Glutamatergic neuron (in vitro differentiated cells): ENCODE measurements around the gene MDM4. TPM values are rescaled to one million over a fixed set of nuclear protein-coding genes. Genes with fewer than 3 reads are reported as not detected.

Source experiments
- DNase-seq: peaks from one replicate; pipeline ENCODE4 v3.0.0; 2022
- H3K27ac Mint-ChIP-seq: one replicate; pipeline ENCODE4 v1.8.0; 2020; ENCODE audit warnings: mild to moderate bottlenecking, mixed read lengths, inconsistent platforms; ENCODE audit not compliant: unreplicated experiment
- H3K27me3 Mint-ChIP-seq: one replicate; pipeline ENCODE4 v1.8.0; 2020; ENCODE audit warnings: mild to moderate bottlenecking, moderate library complexity, mixed read lengths, inconsistent platforms; ENCODE audit not compliant: unreplicated experiment
- H3K36me3 Mint-ChIP-seq: one replicate; pipeline ENCODE4 v1.8.0; 2020; ENCODE audit warnings: mild to moderate bottlenecking, mixed read lengths, inconsistent platforms; ENCODE audit not compliant: unreplicated experiment
- H3K4me1 Mint-ChIP-seq: one replicate; pipeline ENCODE4 v1.8.0; 2020; ENCODE audit warnings: mild to moderate bottlenecking, low read depth, mixed read lengths, inconsistent platforms; ENCODE audit not compliant: unreplicated experiment
- H3K4me3 Mint-ChIP-seq: one replicate; pipeline ENCODE4 v1.8.0; 2020; ENCODE audit warnings: mild to moderate bottlenecking, mixed read lengths, inconsistent platforms; ENCODE audit not compliant: unreplicated experiment
- H3K9me3 Mint-ChIP-seq: one replicate; pipeline ENCODE4 v1.8.0; 2020; ENCODE audit warnings: mild to moderate bottlenecking, moderate library complexity, mixed read lengths, inconsistent platforms; ENCODE audit not compliant: unreplicated experiment
- CTCF ChIP-seq: fragments of 200-600 bp; sonication (generic); IDR thresholded peaks from one replicate; pipeline ENCODE4 v1.5.0; 2021; ENCODE audit not compliant: partially characterized antibody, unreplicated experiment
- total RNA-seq: library from RNA; stranded (reverse); fragmentation: NEBNext Ultra II Directional; extraction: Animal tissue kit (Norgen Biotek cat#: 25700); gene quantifications from one replicate; pipeline ENCODE4 v1.2.1, GENCODE V29; 2021; ENCODE audit not compliant: unreplicated experiment

MDM4 gene
- total RNA-seq, 1 donor from 2014 or later = 93.9 TPM

DNA sequence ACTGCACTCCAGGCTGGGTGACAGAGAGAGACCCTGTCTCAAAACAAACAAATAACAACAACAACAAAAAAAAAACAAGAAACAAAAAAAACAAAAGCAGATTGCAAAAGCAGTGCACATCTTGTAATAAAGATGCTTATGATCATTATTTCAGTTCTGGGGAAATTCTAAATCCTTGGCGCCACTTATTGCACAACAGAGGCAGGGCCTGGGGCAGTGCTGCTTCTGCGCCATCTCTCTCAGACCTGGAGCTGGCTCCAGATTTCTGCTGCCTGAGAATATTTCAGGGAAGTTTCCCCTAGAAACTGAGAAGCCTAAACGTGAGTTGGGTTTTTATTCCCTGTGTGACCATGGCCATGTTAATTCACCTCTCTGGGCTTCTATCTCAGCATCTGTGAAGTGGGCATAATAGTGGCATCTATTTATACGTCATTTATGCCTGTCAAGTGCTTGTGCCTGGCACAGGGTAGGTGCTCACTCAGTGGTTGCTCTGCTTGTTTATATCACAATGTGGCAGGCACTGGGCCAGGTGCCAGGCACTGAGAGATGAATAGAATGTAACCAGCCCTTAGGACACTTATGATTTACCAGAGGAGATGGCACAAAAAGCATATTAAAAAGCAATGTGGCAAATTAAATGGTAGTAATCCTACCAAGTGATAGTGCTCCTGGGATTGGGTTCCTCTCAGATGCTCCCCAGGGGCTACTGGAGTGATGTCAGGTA is 67.9 kb downstream of the MDM4 start:
- Mint-ChIP-seq H3K9me3 (peaks cover 4% of the 10 kb centered on the region), H3K27ac (no peak overlapping the region), H3K4me1 (peaks cover 19% of the 10 kb centered on the region), H3K36me3 (no peaks in the 10 kb centered on the region), H3K4me3 (no peak overlapping the region), H3K27me3 (no peaks in the 10 kb centered on the region)
- TF ChIP-seq CTCF = no peak
- no peak for DNase-seq

DNA sequence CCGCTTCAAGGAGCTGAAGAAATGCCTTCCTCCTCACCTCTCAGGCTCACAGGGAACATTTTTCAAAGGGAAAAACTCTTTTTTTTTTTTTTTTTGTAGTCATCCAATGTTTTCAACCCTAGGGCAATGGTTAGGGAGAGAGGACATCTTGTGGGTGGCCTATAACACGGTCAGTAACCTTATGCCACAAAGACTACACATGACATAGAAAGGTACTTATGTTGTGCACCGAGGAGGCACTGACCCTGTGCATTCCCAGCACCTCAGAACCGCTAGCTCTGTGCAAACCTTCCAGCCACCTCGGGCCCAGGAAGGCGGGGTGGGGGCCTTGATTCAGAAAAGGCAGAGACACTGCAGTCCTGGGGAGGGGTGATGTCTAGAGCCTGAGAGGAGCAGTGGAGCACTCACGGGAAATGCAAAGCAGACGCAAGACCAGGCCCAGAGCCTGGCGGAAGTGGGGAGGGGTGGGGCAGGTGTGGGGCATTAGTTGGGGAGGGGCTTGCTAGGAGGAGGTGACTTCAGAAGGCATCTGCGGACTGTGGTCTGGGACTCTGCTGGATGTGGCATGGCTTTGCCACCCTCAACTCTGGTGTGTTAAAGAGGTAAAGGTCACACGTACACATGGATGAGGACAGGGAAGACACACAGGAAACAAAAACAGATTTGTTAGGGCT is 68.6 kb downstream of the MDM4 start:
- H3K4me1 Mint-ChIP-seq = peaks cover 15% of the 10 kb centered on the region
- no peaks in the 10 kb centered on the region for H3K27me3 Mint-ChIP-seq
- no peak for DNase-seq
- peaks cover 4% of the 10 kb centered on the region for H3K9me3 Mint-ChIP-seq
- H3K27ac Mint-ChIP-seq = no peak overlapping the region
- no peaks in the 10 kb centered on the region for H3K36me3 Mint-ChIP-seq
- H3K4me3 Mint-ChIP-seq = no peak overlapping the region
- no peak for TF ChIP-seq CTCF

DNA sequence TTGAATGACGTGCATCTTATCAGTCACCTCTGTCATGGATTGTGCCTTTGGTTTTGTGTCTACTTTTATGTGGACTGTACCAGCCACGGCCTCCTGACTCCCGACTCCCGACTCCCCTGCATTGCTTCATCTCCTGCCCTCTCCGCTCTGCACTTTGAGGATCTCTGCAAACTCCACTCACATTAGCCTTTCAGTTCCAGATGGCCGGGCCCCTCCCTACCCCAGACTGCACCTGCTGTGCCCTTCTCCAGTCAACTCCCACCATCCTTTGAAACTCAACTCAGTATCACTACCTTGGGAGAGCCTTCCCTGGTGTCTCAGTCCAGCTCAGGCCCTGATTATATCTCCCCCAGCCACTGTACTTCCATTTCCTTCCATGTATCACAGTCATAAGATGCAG is 71.4 kb downstream of the MDM4 start:
- peaks cover 21% of the 10 kb centered on the region for H3K4me1 Mint-ChIP-seq
- no peaks in the 10 kb centered on the region for H3K27me3 Mint-ChIP-seq
- no peaks in the 10 kb centered on the region for H3K36me3 Mint-ChIP-seq
- H3K4me3 Mint-ChIP-seq = no peak overlapping the region
- TF ChIP-seq CTCF = no peak
- peaks cover 4% of the 10 kb centered on the region for H3K9me3 Mint-ChIP-seq
- no peak overlapping the region for H3K27ac Mint-ChIP-seq
- DNase-seq = no peak

DNA sequence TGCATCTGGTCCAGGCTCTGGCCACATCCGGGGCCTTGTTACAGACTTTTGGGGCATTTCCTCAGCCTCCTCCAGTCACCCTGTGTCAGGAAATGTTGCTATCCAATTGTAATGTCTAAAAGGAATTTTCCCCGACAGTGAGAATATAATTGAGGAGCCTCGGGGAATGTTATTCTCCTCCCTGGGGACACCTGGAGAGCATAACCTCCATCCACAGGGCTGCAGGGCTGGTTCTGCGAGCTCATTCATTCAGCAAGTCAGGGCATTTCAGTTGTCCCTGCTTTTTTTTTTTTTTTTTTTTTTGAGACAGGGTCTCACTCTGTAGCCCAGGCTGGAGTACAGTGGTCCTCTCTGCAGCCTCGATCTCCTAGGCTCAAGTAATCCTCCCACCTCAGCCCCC is 72.6 kb downstream of the MDM4 start:
- H3K36me3 Mint-ChIP-seq = no peaks in the 10 kb centered on the region
- DNase-seq = no peak
- no peak for TF ChIP-seq CTCF
- peaks cover 4% of the 10 kb centered on the region for H3K9me3 Mint-ChIP-seq
- no peak overlapping the region for H3K27ac Mint-ChIP-seq
- H3K27me3 Mint-ChIP-seq = no peaks in the 10 kb centered on the region
- H3K4me3 Mint-ChIP-seq = no peak overlapping the region
- peaks cover 28% of the 10 kb centered on the region for H3K4me1 Mint-ChIP-seq

- no peak overlapping the region for H3K27ac Mint-ChIP-seq
- H3K36me3 Mint-ChIP-seq = no peaks in the 10 kb centered on the region
- peaks cover 4% of the 10 kb centered on the region for H3K9me3 Mint-ChIP-seq
- peaks cover 28% of the 10 kb centered on the region for H3K4me1 Mint-ChIP-seq
- TF ChIP-seq CTCF = no peak
- no peak overlapping the region for H3K4me3 Mint-ChIP-seq
- H3K27me3 Mint-ChIP-seq = no peaks in the 10 kb centered on the region
- DNase-seq = no peak
These were observed 73.3 kb downstream of the MDM4 start for GRCh38 chr1:204589409-204590038.
